OCI-LY3 (cell line): ENCODE data around the gene USP14.
"Not testable (repeated sequence)": the region's sequence is repeated elsewhere in the genome, so short reads cannot be mapped to it uniquely, and the experiment has no call there.

Experiments used
- H2AFZ ChIP-seq: fragments of 200-600, 300-600 bp; shearing (Covaris generic); 2 replicates; pipeline ENCODE4 v1.6.0; 2014; ENCODE audit warnings: antibody characterized with exemption, low read depth, low read length
- H3K27ac ChIP-seq: fragments of 200-600, 300-600 bp; sonication (generic); 2 replicates; pipeline ENCODE4 v1.5.1; 2014; ENCODE audit warnings: mild to moderate bottlenecking, low read length, moderate library complexity, mixed read lengths
- H3K27me3 ChIP-seq: fragments of 200-600, 300-600 bp; sonication (generic); 2 replicates; pipeline ENCODE4 v1.6.1; 2014; ENCODE audit warnings: low read depth, low read length, mixed read lengths
- H3K36me3 ChIP-seq: fragments of 200-600, 300-600 bp; sonication (generic); replicated peaks from 2 replicates; pipeline ENCODE3; 2014; ENCODE audit warnings: low read depth, low read length, mixed read lengths
- H3K4me1 ChIP-seq: fragments of 300-600, 200-600 bp; sonication (generic); 2 replicates; pipeline ENCODE4 v1.6.1; 2014; ENCODE audit warnings: low read length, mixed read lengths
- H3K4me2 ChIP-seq: fragments of 200-600, 300-600 bp; sonication (generic); 2 replicates; pipeline ENCODE4 v1.6.1; 2014; ENCODE audit warnings: low read length, mixed read lengths
- H3K4me3 ChIP-seq: fragments of 300-600, 200-600 bp; sonication (generic); 2 replicates; pipeline ENCODE4 v1.5.1; 2014; ENCODE audit warnings: antibody characterized with exemption, mild to moderate bottlenecking, low read length, moderate library complexity
- H3K79me2 ChIP-seq: fragments of 300-600, 200-600 bp; shearing (Covaris generic); 2 replicates; pipeline ENCODE4 v1.6.1; 2014; ENCODE audit warnings: mild to moderate bottlenecking, low read length, mixed read lengths
- H3K9ac ChIP-seq: fragments of 300-600, 200-600 bp; shearing (Covaris generic); 2 replicates; pipeline ENCODE4 v1.6.0; 2014; ENCODE audit warnings: mild to moderate bottlenecking, low read length, moderate library complexity
- H3K9me3 ChIP-seq: fragments of 200-600, 300-600 bp; shearing (Covaris generic); 2 replicates; pipeline ENCODE4 v1.6.1; 2014; ENCODE audit warnings: low read length, mixed read lengths; ENCODE audit not compliant: insufficient read depth
- H4K20me1 ChIP-seq: fragments of 200-600, 300-600 bp; sonication (generic); 2 replicates; pipeline ENCODE4 v1.6.1; 2016; ENCODE audit warnings: low read length, mixed read lengths; ENCODE audit not compliant: insufficient read depth
- CTCF ChIP-seq: fragments of 200-600, 300-600 bp; sonication (generic); IDR thresholded peaks from 2 replicates; pipeline ENCODE4 v1.5.1; 2014; ENCODE audit warnings: antibody characterized with exemption, low read length, low read depth
- EZH2phosphoT487 ChIP-seq: fragments of 200-600 bp; shearing (Covaris generic); IDR thresholded peaks from 2 replicates; pipeline ENCODE4 v1.6.1; 2018; ENCODE audit warnings: antibody characterized with exemption, mixed run types, low read depth

Gene USP14

GRCh38 chr18:137327-137726 is 21.0 kb upstream of the USP14 start:
- Histone ChIP-seq H3K27me3 (no peaks in the 10 kb centered on the region), H3K4me3 (no peak overlapping the region), H4K20me1 (no peaks in the 10 kb centered on the region), H3K4me2 (no peak overlapping the region), H3K9ac (no peak overlapping the region), H3K36me3 (no peaks in the 10 kb centered on the region), H3K79me2 (no peaks in the 10 kb centered on the region), H2AFZ (no peak overlapping the region), H3K4me1 (no peaks in the 10 kb centered on the region), H3K9me3 (no peaks in the 10 kb centered on the region), H3K27ac (no peak overlapping the region)
- TF ChIP-seq CTCF (no peak), EZH2phosphoT487 (no peak)

GRCh38 chr18:140670-141266 is 17.6 kb upstream of the USP14 start:
- H3K4me2 ChIP-seq: no peak overlapping the region
- H3K79me2 ChIP-seq: no peaks in the 10 kb centered on the region
- no peak overlapping the region for H2AFZ ChIP-seq
- no peaks in the 10 kb centered on the region for H3K36me3 ChIP-seq
- H3K4me1 ChIP-seq: no peaks in the 10 kb centered on the region
- no peak overlapping the region for H3K9ac ChIP-seq
- no peak overlapping the region for H3K27ac ChIP-seq
- TF ChIP-seq CTCF (no peak), EZH2phosphoT487 (no peak)
- H3K4me3 ChIP-seq: no peak overlapping the region
- no peaks in the 10 kb centered on the region for H3K9me3 ChIP-seq
- no peaks in the 10 kb centered on the region for H4K20me1 ChIP-seq
- no peaks in the 10 kb centered on the region for H3K27me3 ChIP-seq

- H3K27ac ChIP-seq, H3K4me3 ChIP-seq, H3K27me3 ChIP-seq, H3K79me2 ChIP-seq, H3K4me2 ChIP-seq, H3K9ac ChIP-seq, H4K20me1 ChIP-seq, H3K4me1 ChIP-seq, H2AFZ ChIP-seq, H3K9me3 ChIP-seq, H3K36me3 ChIP-seq: not testable (repeated sequence)
These were observed 15.6 kb upstream of the USP14 start for GRCh38 chr18:142624-143296.

- Histone ChIP-seq H2AFZ (no peak overlapping the region), H3K4me2 (no peak overlapping the region), H3K27ac (no peak overlapping the region), H3K4me1 (no peaks in the 10 kb centered on the region), H3K36me3 (no peaks in the 10 kb centered on the region), H3K9me3 (no peaks in the 10 kb centered on the region), H3K79me2 (no peaks in the 10 kb centered on the region), H3K9ac (no peak overlapping the region), H4K20me1 (no peaks in the 10 kb centered on the region), H3K27me3 (peaks cover 6% of the 10 kb centered on the region; the same call in 1 of the 2 replicates), H3K4me3 (no peak overlapping the region)
- TF ChIP-seq CTCF: no peak
- TF ChIP-seq EZH2phosphoT487: no peak
These were observed 9.5 kb upstream of the USP14 start for GRCh38 chr18:148841-149240.
